Measurements from ENCODE around the gene FGF6. TPM values are rescaled to one million over a fixed set of nuclear protein-coding genes. Genes with fewer than 3 reads are reported as not detected.

The FGF6 gene
- total and polyA plus RNA-seq, 2 experiments from 2014 or later, result not detected

- TF ChIP-seq, protein P1, sequence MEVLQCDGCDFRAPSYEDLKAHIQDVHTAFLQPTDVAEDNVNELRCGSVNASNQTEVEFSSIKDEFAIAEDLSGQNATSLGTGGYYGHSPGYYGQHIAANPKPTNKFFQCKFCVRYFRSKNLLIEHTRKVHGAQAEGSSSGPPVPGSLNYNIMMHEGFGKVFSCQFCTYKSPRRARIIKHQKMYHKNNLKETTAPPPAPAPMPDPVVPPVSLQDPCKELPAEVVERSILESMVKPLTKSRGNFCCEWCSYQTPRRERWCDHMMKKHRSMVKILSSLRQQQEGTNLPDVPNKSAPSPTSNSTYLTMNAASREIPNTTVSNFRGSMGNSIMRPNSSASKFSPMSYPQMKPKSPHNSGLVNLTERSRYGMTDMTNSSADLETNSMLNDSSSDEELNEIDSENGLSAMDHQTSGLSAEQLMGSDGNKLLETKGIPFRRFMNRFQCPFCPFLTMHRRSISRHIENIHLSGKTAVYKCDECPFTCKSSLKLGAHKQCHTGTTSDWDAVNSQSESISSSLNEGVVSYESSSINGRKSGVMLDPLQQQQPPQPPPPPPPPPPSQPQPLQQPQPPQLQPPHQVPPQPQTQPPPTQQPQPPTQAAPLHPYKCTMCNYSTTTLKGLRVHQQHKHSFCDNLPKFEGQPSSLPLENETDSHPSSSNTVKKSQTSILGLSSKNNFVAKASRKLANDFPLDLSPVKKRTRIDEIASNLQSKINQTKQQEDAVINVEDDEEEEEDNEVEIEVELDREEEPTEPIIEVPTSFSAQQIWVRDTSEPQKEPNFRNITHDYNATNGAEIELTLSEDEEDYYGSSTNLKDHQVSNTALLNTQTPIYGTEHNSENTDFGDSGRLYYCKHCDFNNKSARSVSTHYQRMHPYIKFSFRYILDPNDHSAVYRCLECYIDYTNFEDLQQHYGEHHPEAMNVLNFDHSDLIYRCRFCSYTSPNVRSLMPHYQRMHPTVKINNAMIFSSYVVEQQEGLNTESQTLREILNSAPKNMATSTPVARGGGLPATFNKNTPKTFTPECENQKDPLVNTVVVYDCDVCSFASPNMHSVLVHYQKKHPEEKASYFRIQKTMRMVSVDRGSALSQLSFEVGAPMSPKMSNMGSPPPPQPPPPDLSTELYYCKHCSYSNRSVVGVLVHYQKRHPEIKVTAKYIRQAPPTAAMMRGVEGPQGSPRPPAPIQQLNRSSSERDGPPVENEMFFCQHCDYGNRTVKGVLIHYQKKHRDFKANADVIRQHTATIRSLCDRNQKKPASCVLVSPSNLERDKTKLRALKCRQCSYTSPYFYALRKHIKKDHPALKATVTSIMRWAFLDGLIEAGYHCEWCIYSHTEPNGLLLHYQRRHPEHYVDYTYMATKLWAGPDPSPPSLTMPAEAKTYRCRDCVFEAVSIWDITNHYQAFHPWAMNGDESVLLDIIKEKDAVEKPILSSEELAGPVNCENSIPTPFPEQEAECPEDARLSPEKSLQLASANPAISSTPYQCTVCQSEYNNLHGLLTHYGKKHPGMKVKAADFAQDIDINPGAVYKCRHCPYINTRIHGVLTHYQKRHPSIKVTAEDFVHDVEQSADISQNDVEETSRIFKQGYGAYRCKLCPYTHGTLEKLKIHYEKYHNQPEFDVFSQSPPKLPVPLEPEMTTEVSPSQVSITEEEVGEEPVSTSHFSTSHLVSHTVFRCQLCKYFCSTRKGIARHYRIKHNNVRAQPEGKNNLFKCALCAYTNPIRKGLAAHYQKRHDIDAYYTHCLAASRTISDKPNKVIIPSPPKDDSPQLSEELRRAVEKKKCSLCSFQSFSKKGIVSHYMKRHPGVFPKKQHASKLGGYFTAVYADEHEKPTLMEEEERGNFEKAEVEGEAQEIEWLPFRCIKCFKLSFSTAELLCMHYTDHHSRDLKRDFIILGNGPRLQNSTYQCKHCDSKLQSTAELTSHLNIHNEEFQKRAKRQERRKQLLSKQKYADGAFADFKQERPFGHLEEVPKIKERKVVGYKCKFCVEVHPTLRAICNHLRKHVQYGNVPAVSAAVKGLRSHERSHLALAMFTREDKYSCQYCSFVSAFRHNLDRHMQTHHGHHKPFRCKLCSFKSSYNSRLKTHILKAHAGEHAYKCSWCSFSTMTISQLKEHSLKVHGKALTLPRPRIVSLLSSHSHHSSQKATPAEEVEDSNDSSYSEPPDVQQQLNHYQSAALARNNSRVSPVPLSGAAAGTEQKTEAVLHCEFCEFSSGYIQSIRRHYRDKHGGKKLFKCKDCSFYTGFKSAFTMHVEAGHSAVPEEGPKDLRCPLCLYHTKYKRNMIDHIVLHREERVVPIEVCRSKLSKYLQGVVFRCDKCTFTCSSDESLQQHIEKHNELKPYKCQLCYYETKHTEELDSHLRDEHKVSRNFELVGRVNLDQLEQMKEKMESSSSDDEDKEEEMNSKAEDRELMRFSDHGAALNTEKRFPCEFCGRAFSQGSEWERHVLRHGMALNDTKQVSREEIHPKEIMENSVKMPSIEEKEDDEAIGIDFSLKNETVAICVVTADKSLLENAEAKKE (CRISPR knock-in tag; IDR thresholded peaks at IDR 0.05), result no peak
- TF ChIP-seq NANOG (IDR thresholded peaks at IDR 0.05; ENCODE audit: borderline replicate concordance) (no peak), POLR2AphosphoS5 (IDR thresholded peaks at IDR 0.05; ENCODE audit: low read depth) (no peak), ZNF331 (CRISPR knock-in tag; IDR thresholded peaks at IDR 0.05; ENCODE audit: low read depth) (no peak), EZH2 (IDR thresholded peaks at IDR 0.05; ENCODE audit: low read depth, unreplicated experiment) (no peak), EZH2phosphoT487 (IDR thresholded peaks at IDR 0.05; ENCODE audit: unreplicated experiment) (no peak), CREB1 (CRISPR knock-in tag; IDR thresholded peaks at IDR 0.05; ENCODE audit: low read depth) (no peak), REST (IDR thresholded peaks at IDR 0.05; ENCODE audit: unreplicated experiment) (no peak), JUNB (IDR thresholded peaks at IDR 0.05; ENCODE audit: unreplicated experiment) (no peak), STAT1 (IDR thresholded peaks at IDR 0.05; ENCODE audit: unreplicated experiment) (no peak), ZNF114 (CRISPR knock-in tag; IDR thresholded peaks at IDR 0.05) (no peak)
- TF ChIP-seq, protein P2, sequence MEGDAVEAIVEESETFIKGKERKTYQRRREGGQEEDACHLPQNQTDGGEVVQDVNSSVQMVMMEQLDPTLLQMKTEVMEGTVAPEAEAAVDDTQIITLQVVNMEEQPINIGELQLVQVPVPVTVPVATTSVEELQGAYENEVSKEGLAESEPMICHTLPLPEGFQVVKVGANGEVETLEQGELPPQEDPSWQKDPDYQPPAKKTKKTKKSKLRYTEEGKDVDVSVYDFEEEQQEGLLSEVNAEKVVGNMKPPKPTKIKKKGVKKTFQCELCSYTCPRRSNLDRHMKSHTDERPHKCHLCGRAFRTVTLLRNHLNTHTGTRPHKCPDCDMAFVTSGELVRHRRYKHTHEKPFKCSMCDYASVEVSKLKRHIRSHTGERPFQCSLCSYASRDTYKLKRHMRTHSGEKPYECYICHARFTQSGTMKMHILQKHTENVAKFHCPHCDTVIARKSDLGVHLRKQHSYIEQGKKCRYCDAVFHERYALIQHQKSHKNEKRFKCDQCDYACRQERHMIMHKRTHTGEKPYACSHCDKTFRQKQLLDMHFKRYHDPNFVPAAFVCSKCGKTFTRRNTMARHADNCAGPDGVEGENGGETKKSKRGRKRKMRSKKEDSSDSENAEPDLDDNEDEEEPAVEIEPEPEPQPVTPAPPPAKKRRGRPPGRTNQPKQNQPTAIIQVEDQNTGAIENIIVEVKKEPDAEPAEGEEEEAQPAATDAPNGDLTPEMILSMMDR (conservative IDR thresholded peaks at IDR 0.05; ENCODE audit: low read depth in 2 of 2), result no peak
- TF ChIP-seq, protein P3, sequence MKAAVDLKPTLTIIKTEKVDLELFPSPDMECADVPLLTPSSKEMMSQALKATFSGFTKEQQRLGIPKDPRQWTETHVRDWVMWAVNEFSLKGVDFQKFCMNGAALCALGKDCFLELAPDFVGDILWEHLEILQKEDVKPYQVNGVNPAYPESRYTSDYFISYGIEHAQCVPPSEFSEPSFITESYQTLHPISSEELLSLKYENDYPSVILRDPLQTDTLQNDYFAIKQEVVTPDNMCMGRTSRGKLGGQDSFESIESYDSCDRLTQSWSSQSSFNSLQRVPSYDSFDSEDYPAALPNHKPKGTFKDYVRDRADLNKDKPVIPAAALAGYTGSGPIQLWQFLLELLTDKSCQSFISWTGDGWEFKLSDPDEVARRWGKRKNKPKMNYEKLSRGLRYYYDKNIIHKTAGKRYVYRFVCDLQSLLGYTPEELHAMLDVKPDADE (IDR thresholded peaks at IDR 0.05), result no peak
- Histone ChIP-seq H2AFZ (peak overlapping the region; percentile 83), H3K4me2 (no peak overlapping the region)
Measured at GRCh38 chr12:4417936-4418335, 27.7 kb downstream of the FGF6 start.

More at GRCh38 chr12:4417936-4418335, 27.7 kb downstream of the FGF6 start:
- no peaks in the 10 kb centered on the region for H3K9me2 ChIP-seq (ENCODE audit: insufficient read depth)
- H3K27me3 Mint-ChIP-seq (ENCODE audit: insufficient read depth, low read depth, poor library complexity), result no peaks in the 10 kb centered on the region
- no peaks in the 10 kb centered on the region for H3K79me2 ChIP-seq (replicated peaks; ENCODE audit: insufficient read depth)
- H3K36me3 Mint-ChIP-seq (ENCODE audit: low read depth), result no peaks in the 10 kb centered on the region
- H3K4me3 ChIP-seq, result no peak overlapping the region
- no peaks in the 10 kb centered on the region for H3F3A ChIP-seq (replicated peaks; ENCODE audit: low read depth)
- ATAC-seq (no peak), DNase-seq (ENCODE audit: low spot score) (no peak)
- no peaks in the 10 kb centered on the region for H3K27me3 ChIP-seq (ENCODE audit: insufficient read depth)
- no peaks in the 10 kb centered on the region for H3K36me3 ChIP-seq (ENCODE audit: insufficient read depth)
- no peaks in the 10 kb centered on the region for H3K9me3 Mint-ChIP-seq
- no peak overlapping the region for H3K27ac ChIP-seq (ENCODE audit: low read depth)
- no peaks in the 10 kb centered on the region for H3K4me1 ChIP-seq (ENCODE audit: insufficient read depth)
- H4K20me1 ChIP-seq (replicated peaks; ENCODE audit: insufficient read depth), result no peaks in the 10 kb centered on the region
- H3K4me1 Mint-ChIP-seq, result peaks cover 9% of the 10 kb centered on the region; the same call in 2 of the 3 replicates
- no peak overlapping the region for H3K4me3 Mint-ChIP-seq
- no peak overlapping the region for H3K27ac Mint-ChIP-seq

All from GM23338 (cell line).